Measurements from ENCODE around the gene MEAF6. TPM values are rescaled to one million over a fixed set of nuclear protein-coding genes. Genes with fewer than 3 reads are reported as not detected.

Gene MEAF6
- total RNA-seq, 2 experiments from 2014 or later: 57.5 to 62.8 TPM

DNA sequence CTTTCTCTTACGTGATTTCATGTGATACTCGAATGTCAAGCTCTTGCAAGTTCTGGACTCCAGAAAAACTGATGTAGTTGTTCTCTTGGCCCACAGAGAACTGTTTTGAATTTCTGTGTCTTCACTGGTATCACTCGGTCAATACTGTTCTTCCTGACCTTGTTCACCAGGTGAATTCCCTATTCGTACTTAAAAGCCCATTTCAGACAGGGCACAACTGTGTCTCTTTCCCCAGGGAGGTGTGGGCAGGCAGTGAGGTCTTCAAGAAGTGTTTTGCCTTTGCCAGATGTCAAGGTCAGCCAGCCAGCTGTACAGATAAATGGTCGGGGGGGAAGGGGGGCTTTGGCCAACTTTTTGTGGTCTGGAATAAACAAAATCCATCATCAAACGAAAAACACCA, 67.7 kb downstream of the MEAF6 start:
- H3K4me1 Mint-ChIP-seq (ENCODE audit: low read depth): peaks cover 10% of the 10 kb centered on the region
- peaks cover 11% of the 10 kb centered on the region for H3K27me3 Mint-ChIP-seq (ENCODE audit: low read depth)
- intact Hi-C loops (cut with micrococcal nuclease): no loop called here
- CTCF ChIA-PET: interaction anchor here (1.1 to 2.4 kb wide), 2 partner anchors 13 to 40 kb away, joined by 4 to 6 read pairs; no protein-coding TSS in a partner anchor
- H3K9me3 Mint-ChIP-seq: no peaks in the 10 kb centered on the region
- no peak for DNase-seq
- H3K36me3 Mint-ChIP-seq (ENCODE audit: low read depth): no peaks in the 10 kb centered on the region
- no peak overlapping the region for H3K4me3 Mint-ChIP-seq
- H3K27ac Mint-ChIP-seq: no peak overlapping the region

DNA sequence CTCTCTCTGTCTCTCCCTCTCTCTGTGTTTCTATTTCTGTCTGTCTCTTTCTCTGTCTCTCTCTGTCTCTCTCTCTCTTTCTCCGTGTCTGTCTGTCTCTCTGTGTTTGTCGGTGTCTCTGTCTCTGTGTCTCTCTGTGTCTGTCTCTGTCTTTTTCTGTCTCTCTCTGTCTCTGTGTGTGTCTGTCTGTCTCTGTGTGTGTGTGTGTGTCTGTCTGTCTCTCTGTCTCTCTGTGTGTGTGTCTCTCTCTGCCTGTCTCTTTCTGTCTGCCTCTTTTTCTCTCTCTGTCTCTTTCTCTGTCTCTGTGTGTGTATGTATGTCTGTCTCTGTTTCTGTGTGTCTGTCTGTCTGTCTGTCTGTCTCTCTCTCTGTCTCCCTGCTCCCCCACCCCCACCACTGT, 71.9 kb downstream of the MEAF6 start:
- intact Hi-C loops (cut with micrococcal nuclease): no loop called here

More for the DNA sequence above, 71.9 kb downstream of the MEAF6 start:
- CTCF ChIA-PET: no interaction called here
- Mint-ChIP-seq H3K36me3 (ENCODE audit: low read depth) (no peaks in the 10 kb centered on the region), H3K4me1 (ENCODE audit: low read depth) (no peaks in the 10 kb centered on the region), H3K4me3 (no peak overlapping the region), H3K9me3 (no peaks in the 10 kb centered on the region), H3K27ac (no peak overlapping the region), H3K27me3 (ENCODE audit: low read depth) (peaks cover 14% of the 10 kb centered on the region)
- DNase-seq: no peak

Small RNAs within 50 kb of the gene (microRNA-seq; reads per million reads assigned to microRNA genes)
- not detected for gene MIR5581 (ENCODE audit: borderline microRNAs expressed, borderline replicate concordance)
- 3.8 reads per million for gene MIR6732 (ENCODE audit: borderline microRNAs expressed, borderline replicate concordance)

Other genes with a start within 250 kb of the MEAF6 start
- gene ZC3H12A, start 40.2 kb downstream of the MEAF6 start, total RNA-seq: 10 to 100 TPM; 29.0 to 33.6 TPM
- 10 to 100 TPM; 14.3 to 15.3 TPM for gene SNIP1, start 39.5 kb upstream of the MEAF6 start, total RNA-seq
- gene DNALI1, start 42.2 kb upstream of the MEAF6 start, total RNA-seq: not detected
- 10 to 100 TPM; 62.2 to 65.3 TPM for gene GNL2, start 81.2 kb upstream of the MEAF6 start, total RNA-seq
- gene RSPO1, start 120.1 kb upstream of the MEAF6 start, total RNA-seq: not detected
- gene CDCA8, start 177.8 kb upstream of the MEAF6 start, total RNA-seq: 10 to 100 TPM; 73.6 to 78.6 TPM